ENCODE measurements around the gene SUSD2. TPM values are rescaled to one million over a fixed set of nuclear protein-coding genes. Genes with fewer than 3 reads are reported as not detected.

The SUSD2 gene
- total and polyA plus RNA-seq, 2 donors (not counting 1 experiment from before 2014, with no cell fraction given), result 10.6 to 11.9 TPM

GRCh38 chr22:24225044-24225601 lies 43.8 kb downstream of the SUSD2 start:
- Histone ChIP-seq H3K27me3 (ENCODE audit: control insufficient read depth, insufficient read depth, low read length) (no peaks in the 10 kb centered on the region), H3K79me2 (ENCODE audit: control insufficient read depth, insufficient read depth, low read length) (no peaks in the 10 kb centered on the region), H2AFZ (ENCODE audit: low read length) (no peak overlapping the region), H3K9ac (ENCODE audit: insufficient read depth, low read length) (no peak overlapping the region), H3K4me2 (ENCODE audit: extremely low read depth, insufficient read depth, low read length) (no peak overlapping the region), H3K4me3 (replicated peaks in 1 of 4; ENCODE audit: control extremely low read depth in 1 of 4, insufficient read depth in 1 of 4, low read depth in 3 of 4, low read length in 4 of 4) (no peak overlapping the region), H4K20me1 (ENCODE audit: control insufficient read depth, extremely low read depth, insufficient read depth, low read length) (no peaks in the 10 kb centered on the region), H3K36me3 (ENCODE audit: control insufficient read depth, insufficient read depth, low read length) (no peaks in the 10 kb centered on the region), H3K27ac (ENCODE audit: insufficient read depth, low read length) (no peak overlapping the region), H3K9me3 (ENCODE audit: control insufficient read depth, insufficient read depth, low read depth, low read length) (no peaks in the 10 kb centered on the region), H3K4me1 (ENCODE audit: control insufficient read depth, extremely low read depth, insufficient read depth, low read length) (no peaks in the 10 kb centered on the region)
- no peak for TF ChIP-seq CTCF (conservative IDR thresholded peaks at IDR 0.05 in 1 of 2, IDR thresholded peaks at IDR 0.05 in 1 of 2; ENCODE audit: low read depth in 1 of 2, low read length in 2 of 2)
- no peak for TF ChIP-seq EZH2 (IDR thresholded peaks at IDR 0.05; ENCODE audit: low read length, missing control alignments)
- DNase-seq (ENCODE audit: low read depth in 2 of 2), result no peak

- TF ChIP-seq EZH2 (IDR thresholded peaks at IDR 0.05; ENCODE audit: low read length, missing control alignments) (no peak), CTCF (conservative IDR thresholded peaks at IDR 0.05 in 1 of 2, IDR thresholded peaks at IDR 0.05 in 1 of 2; ENCODE audit: low read depth in 1 of 2, low read length in 2 of 2) (no peak)
- no peaks in the 10 kb centered on the region for H4K20me1 ChIP-seq (ENCODE audit: control insufficient read depth, extremely low read depth, insufficient read depth, low read length)
- no peak for DNase-seq (ENCODE audit: low read depth in 2 of 2)
Measured at GRCh38 chr22:24225951-24226350, 44.7 kb downstream of the SUSD2 start.

GRCh38 chr22:24230911-24231656 lies 49.8 kb downstream of the SUSD2 start:
- no peak overlapping the region for H2AFZ ChIP-seq (ENCODE audit: low read length)
- H4K20me1 ChIP-seq (ENCODE audit: control insufficient read depth, extremely low read depth, insufficient read depth, low read length), result no peaks in the 10 kb centered on the region
- no peaks in the 10 kb centered on the region for H3K9me3 ChIP-seq (ENCODE audit: control insufficient read depth, insufficient read depth, low read depth, low read length)
- H3K4me1 ChIP-seq (ENCODE audit: control insufficient read depth, extremely low read depth, insufficient read depth, low read length), result no peaks in the 10 kb centered on the region
- H3K27ac ChIP-seq (ENCODE audit: insufficient read depth, low read length), result no peak overlapping the region
- no peak for DNase-seq (ENCODE audit: low read depth in 2 of 2)
- H3K4me2 ChIP-seq (ENCODE audit: extremely low read depth, insufficient read depth, low read length), result no peak overlapping the region
- no peak overlapping the region for H3K4me3 ChIP-seq (replicated peaks in 1 of 4; ENCODE audit: control extremely low read depth in 1 of 4, insufficient read depth in 1 of 4, low read depth in 3 of 4, low read length in 4 of 4)
- no peak overlapping the region for H3K9ac ChIP-seq (ENCODE audit: insufficient read depth, low read length)
- no peaks in the 10 kb centered on the region for H3K27me3 ChIP-seq (ENCODE audit: control insufficient read depth, insufficient read depth, low read length)
- TF ChIP-seq CTCF (conservative IDR thresholded peaks at IDR 0.05 in 1 of 2, IDR thresholded peaks at IDR 0.05 in 1 of 2; ENCODE audit: low read depth in 1 of 2, low read length in 2 of 2), result peak in 1 of 2 donors; percentile 21
- TF ChIP-seq EZH2 (IDR thresholded peaks at IDR 0.05; ENCODE audit: low read length, missing control alignments), result no peak
- H3K79me2 ChIP-seq (ENCODE audit: control insufficient read depth, insufficient read depth, low read length), result no peaks in the 10 kb centered on the region
- H3K36me3 ChIP-seq (ENCODE audit: control insufficient read depth, insufficient read depth, low read length), result no peaks in the 10 kb centered on the region

More at GRCh38 chr22:24225951-24226350, 44.7 kb downstream of the SUSD2 start:
- no peak overlapping the region for H3K27ac ChIP-seq (ENCODE audit: insufficient read depth, low read length)
- no peak overlapping the region for H3K4me2 ChIP-seq (ENCODE audit: extremely low read depth, insufficient read depth, low read length)
- no peak overlapping the region for H3K9ac ChIP-seq (ENCODE audit: insufficient read depth, low read length)
- H3K9me3 ChIP-seq (ENCODE audit: control insufficient read depth, insufficient read depth, low read depth, low read length), result no peaks in the 10 kb centered on the region
- H3K79me2 ChIP-seq (ENCODE audit: control insufficient read depth, insufficient read depth, low read length), result no peaks in the 10 kb centered on the region
- H3K4me3 ChIP-seq (replicated peaks in 1 of 4; ENCODE audit: control extremely low read depth in 1 of 4, insufficient read depth in 1 of 4, low read depth in 3 of 4, low read length in 4 of 4), result no peak overlapping the region
- H3K27me3 ChIP-seq (ENCODE audit: control insufficient read depth, insufficient read depth, low read length), result no peaks in the 10 kb centered on the region
- no peak overlapping the region for H2AFZ ChIP-seq (ENCODE audit: low read length)
- H3K36me3 ChIP-seq (ENCODE audit: control insufficient read depth, insufficient read depth, low read length), result no peaks in the 10 kb centered on the region
- H3K4me1 ChIP-seq (ENCODE audit: control insufficient read depth, extremely low read depth, insufficient read depth, low read length), result no peaks in the 10 kb centered on the region
